Liver (tissue), 9 donors: ENCODE results near the gene GSTM1. TPM values are rescaled to one million over a fixed set of nuclear protein-coding genes. Genes with fewer than 3 reads are reported as not detected.

Experiments used
- DNase-seq: peaks from one replicate; pipeline ENCODE4 v3.0.0-alpha.2; 2017; ENCODE audit warnings: low spot score
- H3K27ac ChIP-seq, 2 donors: one replicate each; pipeline ENCODE4 v1.7.0; 2013; ENCODE audit warnings: inconsistent platforms in 2 of 2, low read length in 2 of 2, control low read depth in 1 of 2, low read depth in 1 of 2, mild to moderate bottlenecking in 1 of 2
- H3K27me3 ChIP-seq, 4 donors: one replicate each; pipeline versions ENCODE4 v1.6.1 to v1.7.0; 2013; ENCODE audit warnings: low read length in 3 of 4, inconsistent platforms in 1 of 4, mild to moderate bottlenecking in 1 of 4, moderate library complexity in 1 of 4; ENCODE audit not compliant: control insufficient read depth in 4 of 4, insufficient read depth in 4 of 4
- H3K36me3 ChIP-seq, 4 donors: one replicate each; pipeline versions ENCODE4 v1.6.1 to v1.7.0; 2013; ENCODE audit warnings: low read length in 3 of 4, mild to moderate bottlenecking in 3 of 4, low read depth in 1 of 4, moderate library complexity in 1 of 4; ENCODE audit not compliant: control insufficient read depth in 4 of 4, insufficient read depth in 3 of 4
- H3K4me1 ChIP-seq, 4 donors: one replicate each; pipeline versions ENCODE4 v1.6.1 to v1.7.0; 2013; ENCODE audit warnings: low read length in 3 of 4, mild to moderate bottlenecking in 3 of 4, moderate library complexity in 1 of 4; ENCODE audit not compliant: control insufficient read depth in 4 of 4, insufficient read depth in 4 of 4
- H3K4me3 ChIP-seq, 3 donors: one replicate each; pipeline versions ENCODE4 v1.6.1 to v1.7.0; 2013; ENCODE audit warnings: low read length in 3 of 3, control low read depth in 1 of 3, low read depth in 1 of 3, mild to moderate bottlenecking in 1 of 3
- H3K9ac ChIP-seq, 2 donors: one replicate each; pipeline ENCODE4 v1.7.0; 2013; ENCODE audit warnings: low read length in 2 of 2, mild to moderate bottlenecking in 2 of 2, moderate library complexity in 2 of 2, control low read depth in 1 of 2, low read depth in 1 of 2
- H3K9me3 ChIP-seq, 4 donors: one replicate each; pipeline versions ENCODE4 v1.6.1 to v1.7.0; 2013; ENCODE audit warnings: low read length in 3 of 4; ENCODE audit not compliant: control insufficient read depth in 4 of 4
- ATF3 ChIP-seq: IDR thresholded peaks from 2 replicates; pipeline ENCODE4 v1.6.1; 2016; ENCODE audit warnings: antibody characterized with exemption
- CTCF ChIP-seq: fragments of 150-350 bp; IDR thresholded peaks from 2 replicates; pipeline ENCODE4 v1.5.1; 2017; ENCODE audit warnings: improper control_type of control experiment, low read depth, low read length; ENCODE audit not compliant: missing input control
- EGR1 ChIP-seq, 2 donors: IDR thresholded peaks; 2 replicates each; pipeline ENCODE4 v1.6.1; 2016 to 2018; ENCODE audit warnings: antibody characterized with exemption in 2 of 2, low read depth in 2 of 2
- FOXA1 ChIP-seq: IDR thresholded peaks from 2 replicates; pipeline ENCODE4 v1.6.1; 2016; ENCODE audit warnings: antibody characterized with exemption
- FOXA2 ChIP-seq: IDR thresholded peaks from 2 replicates; pipeline ENCODE4 v1.6.1; 2016; ENCODE audit warnings: antibody characterized with exemption
- GABPA ChIP-seq, 2 donors: IDR thresholded peaks in 1 of 2; conservative IDR thresholded peaks in 1 of 2; 2 replicates each; pipeline ENCODE4 v1.6.1; 2016; ENCODE audit warnings: antibody characterized with exemption in 2 of 2, mild to moderate bottlenecking in 1 of 2, moderate library complexity in 1 of 2
- HNF4A ChIP-seq, 2 donors: conservative IDR thresholded peaks; 2 replicates each; pipeline ENCODE4 v1.6.1; 2016; ENCODE audit warnings: antibody characterized with exemption in 2 of 2, mild to moderate bottlenecking in 2 of 2
- HNF4G ChIP-seq: IDR thresholded peaks from 2 replicates; pipeline ENCODE4 v1.6.1; 2016; ENCODE audit warnings: antibody characterized with exemption
- JUND ChIP-seq, 2 donors: IDR thresholded peaks; 2 replicates each; pipeline ENCODE4 v1.6.1; 2016; ENCODE audit warnings: antibody characterized with exemption in 2 of 2
- MAX ChIP-seq: IDR thresholded peaks from 2 replicates; pipeline ENCODE4 v1.6.1; 2016; ENCODE audit warnings: antibody characterized with exemption
- NR2F2 ChIP-seq: IDR thresholded peaks from 2 replicates; pipeline ENCODE4 v1.6.1; 2016; ENCODE audit warnings: antibody characterized with exemption
- RAD21 ChIP-seq, 2 donors: IDR thresholded peaks; 2 replicates each; pipeline ENCODE4 v1.6.1; 2016; ENCODE audit warnings: antibody characterized with exemption in 2 of 2, mild to moderate bottlenecking in 2 of 2
- REST ChIP-seq: IDR thresholded peaks from 2 replicates; pipeline ENCODE4 v1.6.1; 2016; ENCODE audit warnings: antibody characterized with exemption, mild to moderate bottlenecking
- RXRA ChIP-seq, 2 donors: IDR thresholded peaks; 2 replicates each; pipeline ENCODE4 v1.6.1; 2017 to 2018; ENCODE audit warnings: antibody characterized with exemption in 2 of 2, mild to moderate bottlenecking in 1 of 2
- SP1 ChIP-seq: IDR thresholded peaks from 2 replicates; pipeline ENCODE4 v1.6.1; 2018; ENCODE audit warnings: antibody characterized with exemption, mild to moderate bottlenecking
- TAF1 ChIP-seq: conservative IDR thresholded peaks from 2 replicates; pipeline ENCODE4 v1.6.1; 2016; ENCODE audit warnings: antibody characterized with exemption, mild to moderate bottlenecking
- YY1 ChIP-seq: IDR thresholded peaks from 2 replicates; pipeline ENCODE4 v1.6.1; 2016; ENCODE audit warnings: antibody characterized with exemption, mild to moderate bottlenecking
- ZBTB33 ChIP-seq: IDR thresholded peaks from 2 replicates; pipeline ENCODE4 v1.6.1; 2016; ENCODE audit warnings: antibody characterized with exemption
- WGBS: extraction: QIAGEN DNeasy Blood & Tissue Kit; methylation state at CpG from one replicate; pipeline ENCODE4 v1.1.7; 2013; 5-methylcytosine and 5-hydroxymethylcytosine counted together
- polyA plus RNA-seq, 2 donors: library from polyadenylated mRNA; stranded (reverse) in 1 of 2; unstranded in 1 of 2; fragments of 200-250 nt in 1 of 2; fragments of >200 nt in 1 of 2; fragmentation: Nextera tagmentation in 1 of 2; extraction: Ambion mirVana in 1 of 2; gene quantifications; one replicate each; pipeline versions ENCODE4 v1.2.1 to v1.2.3, GENCODE V29; 2013 to 2015
- total RNA-seq, 2 donors: library from RNA; depleted of rRNA; stranded (reverse); fragments of >200 nt; gene quantifications; one replicate each; pipeline ENCODE4 v1.2.3, GENCODE V29; 2014
- donor health status: healthy.
- donor health status: healthy.
- donor health status: healthy.
- donor health status: healthy.
- donor health status: healthy.

GSTM1 gene
- 100 to 1,000 TPM in 1 of 2 donors, 10 to 100 TPM in 1; 14.7 to 273 TPM for total RNA-seq
- polyA plus RNA-seq = 100 to 1,000 TPM; 221 to 341 TPM

GRCh38 chr1:109687641-109688499 lies at the start of gene GSTM1:
Gene GSTM1, plus strand, starts transcription at chr1:109687817. Its CDS starts 57 bp downstream, at chr1:109687874.
- Histone ChIP-seq H3K36me3 (peaks cover 0 to 1% (median 0%) of the 10 kb centered on the region in 4 donors), H3K27me3 (no peaks in the 10 kb centered on the region), H3K27ac (peak within 1 kb of the TSS; percentile 66 to 67), H3K9ac (peak within 1 kb of the TSS in 1 of 2 donors; percentile 81), H3K9me3 (no peaks in the 10 kb centered on the region), H3K4me1 (peaks cover 4 to 32% (median 20%) of the 10 kb centered on the region in 4 donors), H3K4me3 (peak within 1 kb of the TSS; percentile 68 to 87 (median 75))
- DNase-seq = no peak
- WGBS = under 1% methylated on average over 46 of the region's 46 CpGs
- TF ChIP-seq CTCF (peak; percentile 35), YY1 (peak; percentile 88), HNF4G (no peak), FOXA1 (no peak), REST (peak; percentile 40), RAD21 (IDR thresholded peaks at IDR 0.05) (peak; percentile 48 to 61), RXRA (IDR thresholded peaks at IDR 0.05) (peak; percentile 10 to 53)

- Histone ChIP-seq H3K27ac (no peak overlapping the region), H3K9me3 (no peaks in the 10 kb centered on the region), H3K4me1 (peaks cover 5 to 9% (median 6%) of the 10 kb centered on the region in 4 donors), H3K9ac (no peak overlapping the region), H3K27me3 (no peaks in the 10 kb centered on the region), H3K4me3 (no peak overlapping the region), H3K36me3 (no peaks in the 10 kb centered on the region)
- 88% methylated on average over 9 of the region's 9 CpGs for WGBS
- no peak for DNase-seq
- TF ChIP-seq MAX (no peak), CTCF (no peak), HNF4G (no peak), EGR1 (IDR thresholded peaks at IDR 0.05; ENCODE audit: low read depth in 2 of 2) (no peak), RXRA (IDR thresholded peaks at IDR 0.05) (no peak), JUND (IDR thresholded peaks at IDR 0.05) (no peak), TAF1 (no peak), RAD21 (IDR thresholded peaks at IDR 0.05) (no peak), FOXA2 (no peak), ZBTB33 (no peak), NR2F2 (no peak), ATF3 (no peak), GABPA (IDR thresholded peaks at IDR 0.05 in 1 of 2, conservative IDR thresholded peaks at IDR 0.05 in 1 of 2) (no peak), FOXA1 (no peak), SP1 (no peak), YY1 (no peak), HNF4A (conservative IDR thresholded peaks at IDR 0.05) (no peak)
Observed at GRCh38 chr1:109639063-109639840, 48.4 kb upstream of the GSTM1 start.
